K562 (cell line): ENCODE measurements around the gene NAP1L1. TPM values are rescaled to one million over a fixed set of nuclear protein-coding genes. Genes with fewer than 3 reads are reported as not detected.

ENCODE experiments used
- ATAC-seq: fragments of 200-7000 bp; cut with Tn5 transposase; 3 replicates; pipeline ENCODE4 v1.9.1; 2020; ENCODE audit warnings: moderate library complexity
- BruUV-seq: library from RNA; stranded (reverse); fragments of 400-500 nt; replicated peaks from 2 replicates; lab custom pipeline; 2021; lab: Mats Ljungman, UMichigan
- CTCF ChIA-PET: fragments of 300-600 bp; formaldehyde crosslinking; extraction: SDS; loops from one replicate; lab custom pipeline; 2021; ENCODE audit warnings: low intra/inter-chr PET ratio; lab: Yijun Ruan, JAX
- POLR2A ChIA-PET: fragments of 300-600, 350-650 bp; sonication (Branson Sonifier 250); formaldehyde crosslinking; extraction: SDS; loops from one replicate; lab custom pipeline; 2021; ENCODE audit warnings: antibody characterized with exemption, inconsistent platforms; lab: Yijun Ruan, JAX
- DNase-seq, 4 experiments: peaks; one replicate each; pipeline versions ENCODE4 v3.0.0 to v3.0.0-alpha.2; 2011 to 2018; ENCODE audit warnings: low spot score in 3 of 4, mixed read lengths in 3 of 4; ENCODE audit errors: extremely low read depth in 1 of 4
- FAIRE-seq: peaks from 2 replicates; lab custom pipeline; 2011; peaks lifted over from hg19 to GRCh38; lab: Jason Lieb, UNC
- H2AFZ ChIP-seq: 2 replicates; pipeline ENCODE4 v1.6.0; 2011; ENCODE audit warnings: low read depth, low read length, control low read depth, inconsistent platforms
- H3K27ac ChIP-seq: fragments of 200-600 bp; 3 replicates; pipeline ENCODE4 v1.8.0; 2011; ENCODE audit warnings: low read depth, mild to moderate bottlenecking, control low read depth, inconsistent platforms, low read length, moderate library complexity, mixed read lengths; ENCODE audit errors: extremely low read depth
- H3K27me3 ChIP-seq, 2 experiments: fragments of 300-600 bp in 1 of 2; 2 replicates in 1 of 2; 3 replicates in 1 of 2; pipeline versions ENCODE4 v1.6.0 to v1.8.0; 2011; ENCODE audit warnings: inconsistent platforms in 2 of 2, low read length in 2 of 2, mild to moderate bottlenecking in 1 of 2, mixed read lengths in 1 of 2, moderate library complexity in 1 of 2; ENCODE audit not compliant: control insufficient read depth in 2 of 2, insufficient read depth in 2 of 2
- H3K36me3 ChIP-seq: fragments of 300-600 bp; 3 replicates; pipeline ENCODE4 v1.8.0; 2011; ENCODE audit warnings: mild to moderate bottlenecking, low read length, inconsistent platforms; ENCODE audit not compliant: control insufficient read depth, insufficient read depth
- H3K4me1 ChIP-seq, 2 experiments: fragments of 200-600 bp in 1 of 2; replicated peaks in 1 of 2; 2 replicates in 1 of 2; 3 replicates in 1 of 2; pipeline versions ENCODE4 v1.5.1 to v1.8.0; 2011; ENCODE audit warnings: inconsistent platforms in 2 of 2, low read length in 2 of 2, mild to moderate bottlenecking in 1 of 2, mixed read lengths in 1 of 2, moderate library complexity in 1 of 2; ENCODE audit not compliant: control insufficient read depth in 2 of 2, insufficient read depth in 2 of 2
- H3K4me2 ChIP-seq: 2 replicates; pipeline ENCODE4 v1.6.1; 2011; ENCODE audit warnings: low read length, control low read depth, inconsistent platforms, mixed read lengths; ENCODE audit not compliant: insufficient read depth
- H3K4me3 ChIP-seq: fragments of 200-600 bp; sonication (generic), shearing (Covaris generic); 2 replicates; pipeline ENCODE4 v1.5.1; 2016; ENCODE audit warnings: control low read depth, inconsistent platforms
- H3K79me2 ChIP-seq: fragments of 200-600 bp; 3 replicates; pipeline ENCODE4 v1.8.0; 2011; ENCODE audit warnings: low read length, inconsistent platforms; ENCODE audit not compliant: control insufficient read depth, insufficient read depth
- H3K9ac ChIP-seq, 2 experiments: 2 replicates each; pipeline versions ENCODE4 v1.6.0 to v1.6.1; 2011; ENCODE audit warnings: low read depth in 2 of 2, low read length in 2 of 2, control low read depth in 1 of 2, inconsistent platforms in 1 of 2, mild to moderate bottlenecking in 1 of 2, mixed read lengths in 1 of 2; ENCODE audit not compliant: insufficient read depth in 1 of 2
- H3K9me1 ChIP-seq: one replicate; pipeline ENCODE4 v1.6.0; 2011; ENCODE audit warnings: inconsistent platforms, mild to moderate bottlenecking, low read length, moderate library complexity; ENCODE audit not compliant: control insufficient read depth, insufficient read depth
- H3K9me3 ChIP-seq: replicated peaks from 2 replicates; pipeline ENCODE4 v1.5.1; 2011; ENCODE audit warnings: low read depth, low read length, inconsistent platforms; ENCODE audit not compliant: control insufficient read depth, insufficient read depth
- H4K20me1 ChIP-seq: replicated peaks from 2 replicates; pipeline ENCODE4 v1.6.1; 2011; ENCODE audit warnings: low read length, inconsistent platforms, mixed read lengths; ENCODE audit not compliant: control insufficient read depth, insufficient read depth
- ATF7 ChIP-seq: fragments of 450-650 bp; IDR thresholded peaks from 2 replicates; pipeline ENCODE4 v1.7.1; 2014; ENCODE audit warnings: mild to moderate bottlenecking, moderate library complexity
- E4F1 ChIP-seq: fragments of 250-450 bp; sonication (Bioruptor Pico); IDR thresholded peaks from 2 replicates; pipeline ENCODE4 v1.5.0; 2021; ENCODE audit warnings: mild to moderate bottlenecking, borderline replicate concordance
- MBD1 ChIP-seq: fragments of 250-450 bp; sonication (Bioruptor Pico); IDR thresholded peaks from 2 replicates; pipeline ENCODE4 v1.8.0; 2022; ENCODE audit warnings: inconsistent platforms
- NR2F6 ChIP-seq: fragments of 450-650 bp; formaldehyde crosslinking; IDR thresholded peaks from 2 replicates; pipeline ENCODE4 v1.4.0; 2020; ENCODE audit warnings: mild to moderate bottlenecking
- POLR2H ChIP-seq: IDR thresholded peaks from 2 replicates; pipeline ENCODE4 v1.6.1; 2016; ENCODE audit warnings: missing genetic modification characterization, low read depth, mild to moderate bottlenecking, control low read depth, missing compliant biosample characterization, moderate library complexity
- ZBTB2 ChIP-seq: fragments of 450-650 bp; IDR thresholded peaks from 2 replicates; pipeline ENCODE4 v1.6.1; 2016; ENCODE audit warnings: antibody characterized with exemption
- WGBS: fragments of 100-300 bp; shearing (Covaris generic); methylation state at CpG from one replicate; pipeline ENCODE4 v1.1.6; 2016; ENCODE audit warnings: low coverage, mixed read lengths; ENCODE audit not compliant: insufficient coverage; ENCODE audit errors: missing lambda C conversion rate; 5-methylcytosine and 5-hydroxymethylcytosine counted together
- in situ Hi-C: fragments of 300-500 bp; cut with MboI; formaldehyde crosslinking; loops from 4 replicates; pipeline ENCODE4 v1.15.0; 2018; ENCODE audit warnings: inconsistent platforms, mixed read lengths
- intact Hi-C: fragments of 100-400 bp; cut with micrococcal nuclease; formaldehyde crosslinking; loops from 2 replicates; pipeline ENCODE4 v1.14.2; 2022
- polyA plus RNA-seq, 8 experiments: library from polyadenylated mRNA; depleted of rRNA in 4 of 8; stranded (reverse) in 5 of 8; unstranded in 3 of 8; fragments of >200 nt; fragmentation: Nextera tagmentation in 2 of 8; fragmentation: Illumina TruSeq in 1 of 8; extraction: Ambion mirVana in 2 of 8; extraction: Trizol in 1 of 8; gene quantifications; 2 replicates each; pipeline versions ENCODE4 v1.2.1 to v1.2.3, GENCODE V29; 2011 to 2014; ENCODE audit warnings: inconsistent platforms in 1 of 8, missing spikeins in 1 of 8
- total RNA-seq, 7 experiments: library from RNA; depleted of rRNA in 6 of 7; stranded (reverse); fragments of >200 nt in 6 of 7; fragmentation: Illumina TruSeq in 2 of 7; extraction: Trizol in 2 of 7; gene quantifications; 2 replicates each; pipeline versions ENCODE4 v1.2.1 to v1.2.3, GENCODE V29; 2011 to 2021; ENCODE audit warnings: low replicate concordance in 1 of 7

NAP1L1 gene
- total and polyA plus RNA-seq, 9 of the 15 experiments (the other 6 are each of a cell fraction or from before 2014, with no cell fraction given) = 287 to 747 (median 450) TPM

DNA sequence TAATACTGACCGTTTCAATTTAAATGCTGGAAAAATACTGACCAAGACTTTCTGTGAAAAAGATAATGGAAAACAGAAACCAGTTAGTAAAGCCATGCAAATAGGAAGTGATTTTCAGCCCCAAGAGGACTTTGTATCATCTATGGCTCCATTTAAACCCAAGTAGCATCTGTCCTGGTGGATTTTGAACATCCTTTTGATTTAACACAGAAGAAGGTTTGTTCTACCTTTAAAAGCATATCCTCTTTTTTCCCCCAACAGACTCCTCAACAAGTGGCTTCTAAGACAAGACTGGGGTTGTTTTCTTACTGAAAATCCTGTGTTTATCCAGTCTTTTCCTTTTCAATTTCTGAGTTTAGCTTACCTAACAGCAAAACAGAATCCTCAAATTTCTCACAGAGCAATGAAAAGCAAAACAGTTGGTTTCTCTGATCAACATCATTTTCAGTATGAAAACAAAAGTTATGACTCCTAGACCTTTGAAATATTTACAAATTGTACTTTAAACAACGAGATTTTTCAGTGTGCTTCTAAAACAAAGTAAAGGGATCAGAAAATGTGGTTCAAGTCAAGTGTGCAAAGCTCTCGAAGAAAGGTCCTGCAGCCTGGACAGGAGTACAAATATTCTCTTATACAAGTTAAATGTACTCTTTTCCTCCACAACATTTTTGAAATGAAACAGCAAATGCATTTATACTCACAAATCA lies 55.8 kb downstream of the NAP1L1 start:
- no peak overlapping the region for H2AFZ ChIP-seq
- CTCF ChIA-PET = no interaction called here
- H3K4me3 ChIP-seq = no peak overlapping the region
- H3K36me3 ChIP-seq = no peaks in the 10 kb centered on the region
- peaks cover 13 to 30% of the 10 kb centered on the region in 2 experiments; a peak in 4 of 5 replicates for H3K4me1 ChIP-seq
- no peak for ATAC-seq
- no peaks in the 10 kb centered on the region for H3K9me1 ChIP-seq
- H3K27me3 ChIP-seq = peaks cover 0 to 8% of the 10 kb centered on the region in 2 experiments; a peak in 1 of 5 replicates
- H3K9ac ChIP-seq = no peak overlapping the region
- no peak overlapping the region for H3K4me2 ChIP-seq
- TF ChIP-seq MBD1 (CRISPR knock-in tag) (no peak), NR2F6 (CRISPR knock-in tag) (no peak), ZBTB2 (no peak), POLR2H (no peak), E4F1 (CRISPR knock-in tag) (no peak), ATF7 (no peak)
- TF ChIP-seq, all 486 proteins: peak for 0
- DNase-seq (no peak), FAIRE-seq (no peak)
- intact Hi-C loops (no loop called here), in situ Hi-C loops (loop anchor here (25.0 kb wide), 1 partner anchor 691 kb away; the partner anchor contains the start of genes CAPS2 and GLIPR1L1)
- Histone ChIP-seq H4K20me1 (no peaks in the 10 kb centered on the region), H3K9me3 (no peaks in the 10 kb centered on the region), H3K79me2 (no peaks in the 10 kb centered on the region), H3K27ac (no peak overlapping the region)
- BruUV-seq = TSS peak; percentile 31
- WGBS = 35% methylated on average over 3 of the region's 3 CpGs
- POLR2A ChIA-PET = no interaction called here
